GM23338 (cell line): ENCODE measurements around the gene MAP3K13. TPM values are rescaled to one million over a fixed set of nuclear protein-coding genes. Genes with fewer than 3 reads are reported as not detected.

ENCODE experiments used
- CREB1 ChIP-seq: fragments of 250-450 bp; sonication (Bioruptor Pico); IDR thresholded peaks from 2 replicates; pipeline ENCODE4 v1.5.0; 2020; ENCODE audit warnings: low read depth, mild to moderate bottlenecking, moderate library complexity
- EZH2 ChIP-seq: fragments of 200-600 bp; sonication (generic); IDR thresholded peaks from one replicate; pipeline ENCODE4 v1.8.0; 2017; ENCODE audit warnings: antibody characterized with exemption, mild to moderate bottlenecking, low read depth; ENCODE audit not compliant: unreplicated experiment
- JUNB ChIP-seq: IDR thresholded peaks from one replicate; pipeline ENCODE4 v1.6.1; 2016; ENCODE audit warnings: antibody characterized with exemption; ENCODE audit not compliant: unreplicated experiment
- STAT1 ChIP-seq: IDR thresholded peaks from one replicate; pipeline ENCODE4 v1.6.1; 2016; ENCODE audit warnings: antibody characterized with exemption; ENCODE audit not compliant: unreplicated experiment
- ZNF114 ChIP-seq: fragments of 250-450 bp; sonication (Bioruptor Pico); IDR thresholded peaks from 2 replicates; pipeline ENCODE4 v1.5.0; 2020; ENCODE audit warnings: mild to moderate bottlenecking, moderate library complexity
- ZNF331 ChIP-seq: fragments of 250-450 bp; sonication (Bioruptor Pico); IDR thresholded peaks from 2 replicates; pipeline ENCODE4 v1.5.0; 2020; ENCODE audit warnings: low read depth, mild to moderate bottlenecking, moderate library complexity
- polyA plus RNA-seq: library from polyadenylated mRNA; unstranded; fragments of >200 nt; fragmentation: Nextera tagmentation; extraction: Ambion mirVana; gene quantifications from 2 replicates; pipeline ENCODE4 v1.2.1, GENCODE V29; 2016
- total RNA-seq: library from RNA; depleted of rRNA; stranded (reverse); fragments of >200 nt; shearing (Covaris generic); gene quantifications from 2 replicates; pipeline ENCODE4 v1.2.3, GENCODE V29; 2014
- TF ChIP-seq, protein P1 (sequence below): fragments of 250-450 bp; sonication (Bioruptor Pico); IDR thresholded peaks from 2 replicates; pipeline ENCODE4 v1.5.0; 2020; ENCODE audit warnings: mild to moderate bottlenecking, moderate library complexity
- TF ChIP-seq, protein P2 (sequence below): IDR thresholded peaks from one replicate; pipeline ENCODE4 v1.6.1; 2018; ENCODE audit warnings: antibody characterized with exemption; ENCODE audit not compliant: unreplicated experiment
- TF ChIP-seq, protein P3 (sequence below): IDR thresholded peaks from 2 replicates; pipeline ENCODE4 v1.6.1; 2016; ENCODE audit warnings: antibody characterized with exemption

Gene MAP3K13
- total and polyA plus RNA-seq, 2 experiments from 2014 or later, result 10.7 to 129 TPM

DNA sequence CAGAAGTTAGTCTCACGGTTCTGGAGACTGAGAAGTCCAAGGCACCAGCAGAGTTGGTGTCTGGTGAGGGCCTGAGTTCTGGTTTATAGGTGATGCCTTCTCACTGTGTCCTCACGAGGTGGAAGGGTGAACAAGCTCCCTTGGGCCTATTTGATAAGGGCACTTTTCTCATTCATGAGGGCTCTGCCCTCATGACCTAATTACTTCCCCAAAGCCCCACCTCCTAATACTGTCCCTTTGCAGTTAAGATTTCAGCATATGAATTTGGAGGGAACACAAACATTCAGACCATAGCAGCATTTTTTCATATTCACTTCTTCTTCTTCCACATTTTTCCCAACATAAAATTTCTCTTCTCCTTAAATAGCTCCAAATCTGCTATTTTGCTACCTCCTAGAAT lies 94.4 kb downstream of the MAP3K13 start (continued):
- TF ChIP-seq, protein P1, sequence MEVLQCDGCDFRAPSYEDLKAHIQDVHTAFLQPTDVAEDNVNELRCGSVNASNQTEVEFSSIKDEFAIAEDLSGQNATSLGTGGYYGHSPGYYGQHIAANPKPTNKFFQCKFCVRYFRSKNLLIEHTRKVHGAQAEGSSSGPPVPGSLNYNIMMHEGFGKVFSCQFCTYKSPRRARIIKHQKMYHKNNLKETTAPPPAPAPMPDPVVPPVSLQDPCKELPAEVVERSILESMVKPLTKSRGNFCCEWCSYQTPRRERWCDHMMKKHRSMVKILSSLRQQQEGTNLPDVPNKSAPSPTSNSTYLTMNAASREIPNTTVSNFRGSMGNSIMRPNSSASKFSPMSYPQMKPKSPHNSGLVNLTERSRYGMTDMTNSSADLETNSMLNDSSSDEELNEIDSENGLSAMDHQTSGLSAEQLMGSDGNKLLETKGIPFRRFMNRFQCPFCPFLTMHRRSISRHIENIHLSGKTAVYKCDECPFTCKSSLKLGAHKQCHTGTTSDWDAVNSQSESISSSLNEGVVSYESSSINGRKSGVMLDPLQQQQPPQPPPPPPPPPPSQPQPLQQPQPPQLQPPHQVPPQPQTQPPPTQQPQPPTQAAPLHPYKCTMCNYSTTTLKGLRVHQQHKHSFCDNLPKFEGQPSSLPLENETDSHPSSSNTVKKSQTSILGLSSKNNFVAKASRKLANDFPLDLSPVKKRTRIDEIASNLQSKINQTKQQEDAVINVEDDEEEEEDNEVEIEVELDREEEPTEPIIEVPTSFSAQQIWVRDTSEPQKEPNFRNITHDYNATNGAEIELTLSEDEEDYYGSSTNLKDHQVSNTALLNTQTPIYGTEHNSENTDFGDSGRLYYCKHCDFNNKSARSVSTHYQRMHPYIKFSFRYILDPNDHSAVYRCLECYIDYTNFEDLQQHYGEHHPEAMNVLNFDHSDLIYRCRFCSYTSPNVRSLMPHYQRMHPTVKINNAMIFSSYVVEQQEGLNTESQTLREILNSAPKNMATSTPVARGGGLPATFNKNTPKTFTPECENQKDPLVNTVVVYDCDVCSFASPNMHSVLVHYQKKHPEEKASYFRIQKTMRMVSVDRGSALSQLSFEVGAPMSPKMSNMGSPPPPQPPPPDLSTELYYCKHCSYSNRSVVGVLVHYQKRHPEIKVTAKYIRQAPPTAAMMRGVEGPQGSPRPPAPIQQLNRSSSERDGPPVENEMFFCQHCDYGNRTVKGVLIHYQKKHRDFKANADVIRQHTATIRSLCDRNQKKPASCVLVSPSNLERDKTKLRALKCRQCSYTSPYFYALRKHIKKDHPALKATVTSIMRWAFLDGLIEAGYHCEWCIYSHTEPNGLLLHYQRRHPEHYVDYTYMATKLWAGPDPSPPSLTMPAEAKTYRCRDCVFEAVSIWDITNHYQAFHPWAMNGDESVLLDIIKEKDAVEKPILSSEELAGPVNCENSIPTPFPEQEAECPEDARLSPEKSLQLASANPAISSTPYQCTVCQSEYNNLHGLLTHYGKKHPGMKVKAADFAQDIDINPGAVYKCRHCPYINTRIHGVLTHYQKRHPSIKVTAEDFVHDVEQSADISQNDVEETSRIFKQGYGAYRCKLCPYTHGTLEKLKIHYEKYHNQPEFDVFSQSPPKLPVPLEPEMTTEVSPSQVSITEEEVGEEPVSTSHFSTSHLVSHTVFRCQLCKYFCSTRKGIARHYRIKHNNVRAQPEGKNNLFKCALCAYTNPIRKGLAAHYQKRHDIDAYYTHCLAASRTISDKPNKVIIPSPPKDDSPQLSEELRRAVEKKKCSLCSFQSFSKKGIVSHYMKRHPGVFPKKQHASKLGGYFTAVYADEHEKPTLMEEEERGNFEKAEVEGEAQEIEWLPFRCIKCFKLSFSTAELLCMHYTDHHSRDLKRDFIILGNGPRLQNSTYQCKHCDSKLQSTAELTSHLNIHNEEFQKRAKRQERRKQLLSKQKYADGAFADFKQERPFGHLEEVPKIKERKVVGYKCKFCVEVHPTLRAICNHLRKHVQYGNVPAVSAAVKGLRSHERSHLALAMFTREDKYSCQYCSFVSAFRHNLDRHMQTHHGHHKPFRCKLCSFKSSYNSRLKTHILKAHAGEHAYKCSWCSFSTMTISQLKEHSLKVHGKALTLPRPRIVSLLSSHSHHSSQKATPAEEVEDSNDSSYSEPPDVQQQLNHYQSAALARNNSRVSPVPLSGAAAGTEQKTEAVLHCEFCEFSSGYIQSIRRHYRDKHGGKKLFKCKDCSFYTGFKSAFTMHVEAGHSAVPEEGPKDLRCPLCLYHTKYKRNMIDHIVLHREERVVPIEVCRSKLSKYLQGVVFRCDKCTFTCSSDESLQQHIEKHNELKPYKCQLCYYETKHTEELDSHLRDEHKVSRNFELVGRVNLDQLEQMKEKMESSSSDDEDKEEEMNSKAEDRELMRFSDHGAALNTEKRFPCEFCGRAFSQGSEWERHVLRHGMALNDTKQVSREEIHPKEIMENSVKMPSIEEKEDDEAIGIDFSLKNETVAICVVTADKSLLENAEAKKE (CRISPR knock-in tag), result no peak
- TF ChIP-seq STAT1 (no peak), ZNF114 (CRISPR knock-in tag) (no peak), ZNF331 (CRISPR knock-in tag) (no peak), EZH2 (no peak), JUNB (no peak), CREB1 (CRISPR knock-in tag) (no peak)
- TF ChIP-seq, protein P2, sequence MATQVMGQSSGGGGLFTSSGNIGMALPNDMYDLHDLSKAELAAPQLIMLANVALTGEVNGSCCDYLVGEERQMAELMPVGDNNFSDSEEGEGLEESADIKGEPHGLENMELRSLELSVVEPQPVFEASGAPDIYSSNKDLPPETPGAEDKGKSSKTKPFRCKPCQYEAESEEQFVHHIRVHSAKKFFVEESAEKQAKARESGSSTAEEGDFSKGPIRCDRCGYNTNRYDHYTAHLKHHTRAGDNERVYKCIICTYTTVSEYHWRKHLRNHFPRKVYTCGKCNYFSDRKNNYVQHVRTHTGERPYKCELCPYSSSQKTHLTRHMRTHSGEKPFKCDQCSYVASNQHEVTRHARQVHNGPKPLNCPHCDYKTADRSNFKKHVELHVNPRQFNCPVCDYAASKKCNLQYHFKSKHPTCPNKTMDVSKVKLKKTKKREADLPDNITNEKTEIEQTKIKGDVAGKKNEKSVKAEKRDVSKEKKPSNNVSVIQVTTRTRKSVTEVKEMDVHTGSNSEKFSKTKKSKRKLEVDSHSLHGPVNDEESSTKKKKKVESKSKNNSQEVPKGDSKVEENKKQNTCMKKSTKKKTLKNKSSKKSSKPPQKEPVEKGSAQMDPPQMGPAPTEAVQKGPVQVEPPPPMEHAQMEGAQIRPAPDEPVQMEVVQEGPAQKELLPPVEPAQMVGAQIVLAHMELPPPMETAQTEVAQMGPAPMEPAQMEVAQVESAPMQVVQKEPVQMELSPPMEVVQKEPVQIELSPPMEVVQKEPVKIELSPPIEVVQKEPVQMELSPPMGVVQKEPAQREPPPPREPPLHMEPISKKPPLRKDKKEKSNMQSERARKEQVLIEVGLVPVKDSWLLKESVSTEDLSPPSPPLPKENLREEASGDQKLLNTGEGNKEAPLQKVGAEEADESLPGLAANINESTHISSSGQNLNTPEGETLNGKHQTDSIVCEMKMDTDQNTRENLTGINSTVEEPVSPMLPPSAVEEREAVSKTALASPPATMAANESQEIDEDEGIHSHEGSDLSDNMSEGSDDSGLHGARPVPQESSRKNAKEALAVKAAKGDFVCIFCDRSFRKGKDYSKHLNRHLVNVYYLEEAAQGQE, result no peak
- TF ChIP-seq, protein P3, sequence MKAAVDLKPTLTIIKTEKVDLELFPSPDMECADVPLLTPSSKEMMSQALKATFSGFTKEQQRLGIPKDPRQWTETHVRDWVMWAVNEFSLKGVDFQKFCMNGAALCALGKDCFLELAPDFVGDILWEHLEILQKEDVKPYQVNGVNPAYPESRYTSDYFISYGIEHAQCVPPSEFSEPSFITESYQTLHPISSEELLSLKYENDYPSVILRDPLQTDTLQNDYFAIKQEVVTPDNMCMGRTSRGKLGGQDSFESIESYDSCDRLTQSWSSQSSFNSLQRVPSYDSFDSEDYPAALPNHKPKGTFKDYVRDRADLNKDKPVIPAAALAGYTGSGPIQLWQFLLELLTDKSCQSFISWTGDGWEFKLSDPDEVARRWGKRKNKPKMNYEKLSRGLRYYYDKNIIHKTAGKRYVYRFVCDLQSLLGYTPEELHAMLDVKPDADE, result no peak
